ENCODE measurements around the gene ARHGAP40. TPM values are rescaled to one million over a fixed set of nuclear protein-coding genes. Genes with fewer than 3 reads are reported as not detected.

Gene ARHGAP40
- total and polyA plus RNA-seq, 2 of the 13 experiments (the other 11 are each of a cell fraction or from before 2014, with no cell fraction given), result 0.75 to 2.1 TPM

- TF ChIP-seq, protein P1, sequence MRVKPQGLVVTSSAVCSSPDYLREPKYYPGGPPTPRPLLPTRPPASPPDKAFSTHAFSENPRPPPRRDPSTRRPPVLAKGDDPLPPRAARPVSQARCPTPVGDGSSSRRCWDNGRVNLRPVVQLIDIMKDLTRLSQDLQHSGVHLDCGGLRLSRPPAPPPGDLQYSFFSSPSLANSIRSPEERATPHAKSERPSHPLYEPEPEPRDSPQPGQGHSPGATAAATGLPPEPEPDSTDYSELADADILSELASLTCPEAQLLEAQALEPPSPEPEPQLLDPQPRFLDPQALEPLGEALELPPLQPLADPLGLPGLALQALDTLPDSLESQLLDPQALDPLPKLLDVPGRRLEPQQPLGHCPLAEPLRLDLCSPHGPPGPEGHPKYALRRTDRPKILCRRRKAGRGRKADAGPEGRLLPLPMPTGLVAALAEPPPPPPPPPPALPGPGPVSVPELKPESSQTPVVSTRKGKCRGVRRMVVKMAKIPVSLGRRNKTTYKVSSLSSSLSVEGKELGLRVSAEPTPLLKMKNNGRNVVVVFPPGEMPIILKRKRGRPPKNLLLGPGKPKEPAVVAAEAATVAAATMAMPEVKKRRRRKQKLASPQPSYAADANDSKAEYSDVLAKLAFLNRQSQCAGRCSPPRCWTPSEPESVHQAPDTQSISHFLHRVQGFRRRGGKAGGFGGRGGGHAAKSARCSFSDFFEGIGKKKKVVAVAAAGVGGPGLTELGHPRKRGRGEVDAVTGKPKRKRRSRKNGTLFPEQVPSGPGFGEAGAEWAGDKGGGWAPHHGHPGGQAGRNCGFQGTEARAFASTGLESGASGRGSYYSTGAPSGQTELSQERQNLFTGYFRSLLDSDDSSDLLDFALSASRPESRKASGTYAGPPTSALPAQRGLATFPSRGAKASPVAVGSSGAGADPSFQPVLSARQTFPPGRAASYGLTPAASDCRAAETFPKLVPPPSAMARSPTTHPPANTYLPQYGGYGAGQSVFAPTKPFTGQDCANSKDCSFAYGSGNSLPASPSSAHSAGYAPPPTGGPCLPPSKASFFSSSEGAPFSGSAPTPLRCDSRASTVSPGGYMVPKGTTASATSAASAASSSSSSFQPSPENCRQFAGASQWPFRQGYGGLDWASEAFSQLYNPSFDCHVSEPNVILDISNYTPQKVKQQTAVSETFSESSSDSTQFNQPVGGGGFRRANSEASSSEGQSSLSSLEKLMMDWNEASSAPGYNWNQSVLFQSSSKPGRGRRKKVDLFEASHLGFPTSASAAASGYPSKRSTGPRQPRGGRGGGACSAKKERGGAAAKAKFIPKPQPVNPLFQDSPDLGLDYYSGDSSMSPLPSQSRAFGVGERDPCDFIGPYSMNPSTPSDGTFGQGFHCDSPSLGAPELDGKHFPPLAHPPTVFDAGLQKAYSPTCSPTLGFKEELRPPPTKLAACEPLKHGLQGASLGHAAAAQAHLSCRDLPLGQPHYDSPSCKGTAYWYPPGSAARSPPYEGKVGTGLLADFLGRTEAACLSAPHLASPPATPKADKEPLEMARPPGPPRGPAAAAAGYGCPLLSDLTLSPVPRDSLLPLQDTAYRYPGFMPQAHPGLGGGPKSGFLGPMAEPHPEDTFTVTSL (CRISPR knock-in tag; IDR thresholded peaks at IDR 0.05; ENCODE audit: borderline replicate concordance), result no peak
- TF ChIP-seq ZNF446 (CRISPR knock-in tag; IDR thresholded peaks at IDR 0.05) (no peak), TEAD2 (CRISPR knock-in tag; IDR thresholded peaks at IDR 0.05) (0 out of 2 replicates have a peak, but pooled peaks have one; percentile 69), GATA4 (IDR thresholded peaks at IDR 0.05; ENCODE audit: borderline replicate concordance, low read depth) (no peak), ZNF616 (CRISPR knock-in tag; IDR thresholded peaks at IDR 0.05; ENCODE audit: low read depth) (no peak), RNF2 (conservative IDR thresholded peaks at IDR 0.05; ENCODE audit: low read depth) (no peak), ZNF335 (CRISPR knock-in tag; IDR thresholded peaks at IDR 0.05) (no peak), NONO (IDR thresholded peaks at IDR 0.05) (no peak), NONO (CRISPR knock-in tag; conservative IDR thresholded peaks at IDR 0.05) (no peak), REL (CRISPR knock-in tag; conservative IDR thresholded peaks at IDR 0.05) (no peak), TMF1 (CRISPR knock-in tag; IDR thresholded peaks at IDR 0.05; ENCODE audit: low read depth) (no peak), ZNF430 (CRISPR knock-in tag; IDR thresholded peaks at IDR 0.05) (no peak; the same call in 1 of the 2 replicates)
- TF ChIP-seq, protein P2, sequence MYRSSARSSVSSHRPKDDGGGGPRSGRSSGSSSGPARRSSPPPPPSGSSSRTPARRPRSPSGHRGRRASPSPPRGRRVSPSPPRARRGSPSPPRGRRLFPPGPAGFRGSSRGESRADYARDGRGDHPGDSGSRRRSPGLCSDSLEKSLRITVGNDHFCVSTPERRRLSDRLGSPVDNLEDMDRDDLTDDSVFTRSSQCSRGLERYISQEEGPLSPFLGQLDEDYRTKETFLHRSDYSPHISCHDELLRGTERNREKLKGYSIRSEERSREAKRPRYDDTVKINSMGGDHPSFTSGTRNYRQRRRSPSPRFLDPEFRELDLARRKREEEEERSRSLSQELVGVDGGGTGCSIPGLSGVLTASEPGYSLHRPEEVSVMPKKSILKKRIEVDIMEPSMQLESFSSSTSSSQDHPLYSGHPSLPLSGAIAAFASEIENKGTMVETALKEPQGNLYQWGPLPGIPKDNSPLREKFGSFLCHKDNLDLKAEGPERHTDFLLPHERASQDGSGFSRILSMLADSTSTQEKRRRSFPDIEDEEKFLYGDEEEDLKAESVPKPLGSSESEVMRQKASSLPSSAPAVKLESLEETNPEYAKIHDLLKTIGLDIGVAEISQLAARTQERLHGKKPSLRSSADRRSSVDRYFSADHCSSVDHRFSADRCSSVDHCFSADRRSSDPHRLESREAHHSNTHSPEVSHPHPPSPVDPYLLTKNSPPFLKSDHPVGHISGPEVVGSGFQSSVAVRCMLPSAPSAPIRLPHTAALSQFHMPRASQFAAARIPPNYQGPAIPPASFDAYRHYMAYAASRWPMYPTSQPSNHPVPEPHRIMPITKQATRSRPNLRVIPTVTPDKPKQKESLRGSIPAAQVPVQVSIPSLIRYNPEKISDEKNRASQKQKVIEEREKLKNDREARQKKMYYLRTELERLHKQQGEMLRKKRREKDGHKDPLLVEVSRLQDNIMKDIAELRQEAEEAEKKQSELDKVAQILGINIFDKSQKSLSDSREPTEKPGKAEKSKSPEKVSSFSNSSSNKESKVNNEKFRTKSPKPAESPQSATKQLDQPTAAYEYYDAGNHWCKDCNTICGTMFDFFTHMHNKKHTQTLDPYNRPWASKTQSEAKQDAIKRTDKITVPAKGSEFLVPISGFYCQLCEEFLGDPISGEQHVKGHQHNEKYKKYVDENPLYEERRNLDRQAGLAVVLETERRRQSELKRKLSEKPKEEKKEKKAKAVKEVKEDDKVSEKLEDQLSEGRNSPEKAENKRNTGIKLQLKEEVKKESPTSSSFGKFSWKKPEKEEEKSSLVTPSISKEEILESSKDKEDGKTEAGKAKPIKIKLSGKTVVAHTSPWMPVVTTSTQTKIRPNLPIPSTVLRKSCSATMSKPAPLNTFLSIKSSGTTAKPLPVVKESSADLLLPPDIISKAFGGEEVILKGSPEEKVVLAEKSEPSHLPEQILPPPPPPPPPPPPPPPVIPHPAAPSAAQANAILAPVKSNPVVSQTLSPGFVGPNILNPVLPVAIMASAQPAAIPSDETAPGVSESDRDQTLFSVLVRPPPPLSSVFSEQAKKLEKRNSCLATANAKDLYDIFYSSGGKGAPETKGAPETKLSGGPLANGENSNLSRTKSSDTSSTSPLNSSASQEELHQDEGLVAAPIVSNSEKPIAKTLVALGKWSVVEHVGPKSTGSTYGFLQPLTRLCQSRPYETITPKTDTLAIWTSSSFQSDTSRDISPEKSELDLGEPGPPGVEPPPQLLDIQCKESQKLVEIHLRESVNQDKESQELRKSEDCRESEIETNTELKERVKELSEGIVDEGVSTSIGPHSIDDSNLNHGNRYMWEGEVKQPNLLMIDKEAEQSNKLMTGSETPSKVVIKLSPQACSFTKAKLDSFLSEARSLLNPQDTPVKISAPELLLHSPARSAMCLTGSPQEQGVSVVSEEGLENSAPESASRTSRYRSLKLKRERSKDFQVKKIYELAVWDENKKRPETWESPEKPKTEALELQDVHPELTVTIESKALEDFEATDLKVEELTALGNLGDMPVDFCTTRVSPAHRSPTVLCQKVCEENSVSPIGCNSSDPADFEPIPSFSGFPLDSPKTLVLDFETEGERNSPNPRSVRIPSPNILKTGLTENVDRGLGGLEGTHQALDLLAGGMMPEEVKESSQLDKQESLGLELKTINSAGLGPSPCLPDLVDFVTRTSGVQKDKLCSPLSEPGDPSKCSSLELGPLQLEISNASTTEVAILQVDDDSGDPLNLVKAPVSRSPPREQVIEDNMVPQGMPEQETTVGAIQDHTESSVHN (CRISPR knock-in tag; IDR thresholded peaks at IDR 0.05), result no peak
These were observed at the start of gene ARHGAP40 (continued) for GRCh38 chr20:38601216-38602184.
